CD4-positive, alpha-beta T cell (primary cell): ENCODE measurements around the gene CD82. TPM values are rescaled to one million over a fixed set of nuclear protein-coding genes. Genes with fewer than 3 reads are reported as not detected.
A peak's percentile ranks its signal among the peaks of the same experiment; 100 is the strongest.

ENCODE experiments used
- ATAC-seq: fragments of 200-7000 bp; cut with Tn5 transposase; one replicate; pipeline ENCODE4 v1.10.0; 2022; ENCODE audit warnings: mild to moderate bottlenecking; ENCODE audit not compliant: poor library complexity
- CTCF ChIA-PET: fragments of 350-600 bp; sonication (Branson Sonifier 250); formaldehyde crosslinking; loops from one replicate; lab custom pipeline; 2021; ENCODE audit warnings: antibody characterized with exemption, inconsistent platforms; lab: Charles Lee
- POLR2A ChIA-PET: fragments of 350-600 bp; sonication (Branson Sonifier 250); formaldehyde crosslinking; loops from one replicate; lab custom pipeline; 2021; ENCODE audit warnings: antibody characterized with exemption, inconsistent platforms; lab: Charles Lee
- DNase-seq, 14 experiments: peaks; one replicate each; pipeline ENCODE4 v3.0.0-alpha.2; 2013 to 2020; ENCODE audit warnings: mixed read lengths in 2 of 14
- H3K27ac ChIP-seq, 2 donors: one replicate each; pipeline versions ENCODE4 v1.5.1 to v1.7.0; 2013; ENCODE audit warnings: low read length in 2 of 2, low read depth in 1 of 2, mild to moderate bottlenecking in 1 of 2
- H3K27me3 ChIP-seq, 2 experiments: 1 replicate in 1 of 2; 2 replicates in 1 of 2; pipeline versions ENCODE4 v1.6.1 to v1.7.0; 2013; ENCODE audit warnings: low read length in 2 of 2, control low read depth in 1 of 2, mild to moderate bottlenecking in 1 of 2, moderate library complexity in 1 of 2; ENCODE audit not compliant: insufficient read depth in 2 of 2, control insufficient read depth in 1 of 2
- H3K36me3 ChIP-seq: one replicate; pipeline ENCODE4 v1.6.1; 2013; ENCODE audit warnings: low read length, control low read depth; ENCODE audit not compliant: insufficient read depth
- H3K4me1 ChIP-seq: one replicate; pipeline ENCODE4 v1.6.1; 2013; ENCODE audit warnings: low read length, control low read depth; ENCODE audit not compliant: insufficient read depth
- H3K4me3 ChIP-seq: one replicate; pipeline ENCODE4 v1.5.1; 2013; ENCODE audit warnings: mild to moderate bottlenecking, low read length, moderate library complexity
- H3K9me3 ChIP-seq, 2 experiments: 1 replicate in 1 of 2; 2 replicates in 1 of 2; pipeline versions ENCODE4 v1.6.1 to v1.7.0; 2013; ENCODE audit warnings: low read length in 2 of 2, mild to moderate bottlenecking in 2 of 2, control low read depth in 1 of 2, moderate library complexity in 1 of 2; ENCODE audit not compliant: control insufficient read depth in 1 of 2, insufficient read depth in 1 of 2
- H3K27ac Mint-ChIP-seq: one replicate; pipeline ENCODE4 v1.8.0; 2020; ENCODE audit warnings: mixed read lengths
- H3K27me3 Mint-ChIP-seq: one replicate; pipeline ENCODE4 v1.8.0; 2021; ENCODE audit warnings: mixed read lengths
- H3K36me3 Mint-ChIP-seq: one replicate; pipeline ENCODE4 v1.8.0; 2021; ENCODE audit warnings: low read depth, mixed read lengths
- H3K4me1 Mint-ChIP-seq: one replicate; pipeline ENCODE4 v1.8.0; 2021; ENCODE audit warnings: low read depth, mixed read lengths
- H3K4me3 Mint-ChIP-seq: one replicate; pipeline ENCODE4 v1.8.0; 2020; ENCODE audit warnings: mild to moderate bottlenecking, mixed read lengths
- H3K9me3 Mint-ChIP-seq: one replicate; pipeline ENCODE4 v1.8.0; 2020; ENCODE audit warnings: mixed read lengths
- CTCF ChIP-seq: fragments of 200-600 bp; IDR thresholded peaks from one replicate; pipeline ENCODE4 v1.8.0; 2022; ENCODE audit warnings: antibody characterized with exemption, mild to moderate bottlenecking
- intact Hi-C, 2 experiments: fragments of 100-400 bp; cut with DNase I in 1 of 2; cut with micrococcal nuclease in 1 of 2; formaldehyde crosslinking; loops; one replicate each; pipeline versions ENCODE4 v1.15.1 to v1.9.0; 2023 to 2025; cut with DNase I, micrococcal nuclease
- total RNA-seq, 174 experiments: library from RNA in 2 of 174; stranded (reverse) in 2 of 174; gene quantifications; one replicate each; pipeline ENCODE4 v1.2.3 and lab custom pipeline; 2021 to 2026

The CD82 gene
- total RNA-seq, 2 experiments from 2014 or later, result 33.8 to 37.3 TPM

- H3K4me3 Mint-ChIP-seq, result peak overlapping the region; percentile 11
Measured at GRCh38 chr11:44611687-44612434, 46.4 kb downstream of the CD82 start.

GRCh38 chr11:44613153-44613552 lies 47.7 kb downstream of the CD82 start:
- DNase-seq (no peak), ATAC-seq (no peak)
- H3K27me3 Mint-ChIP-seq, result no peaks in the 10 kb centered on the region
- no peaks in the 10 kb centered on the region for H3K9me3 Mint-ChIP-seq
- H3K4me1 ChIP-seq, result peaks cover 91% of the 10 kb centered on the region
- peaks cover 36% of the 10 kb centered on the region for H3K36me3 Mint-ChIP-seq
- H3K27ac ChIP-seq, result peak overlapping the region in 1 of 2 donors; percentile 66
- TF ChIP-seq CTCF, result no peak
- peak overlapping the region; percentile 82 for H3K27ac Mint-ChIP-seq
- H3K4me1 Mint-ChIP-seq, result peaks cover 74% of the 10 kb centered on the region
- no peak overlapping the region for H3K4me3 Mint-ChIP-seq
- ChIA-PET CTCF (interaction anchor here (0.7 to 2.5 kb wide), 4 partner anchors 27 to 314 kb away, joined by 3 to 20 read pairs (median 3); no protein-coding TSS in a partner anchor), POLR2A (interaction anchor here (1.6 to 5.3 kb wide), 4 partner anchors 17 to 48 kb away, joined by 4 to 59 read pairs (median 38); partner anchors contain the start of gene CD82)
- intact Hi-C loops, result loop anchor here (2.0 to 10.0 kb wide), 3 partner anchors 44 to 722 kb away; no protein-coding TSS in a partner anchor
- peaks cover 41% of the 10 kb centered on the region for H3K36me3 ChIP-seq
- H3K4me3 ChIP-seq, result no peak overlapping the region
- H3K27me3 ChIP-seq, result no peaks in the 10 kb centered on the region
- H3K9me3 ChIP-seq, result no peaks in the 10 kb centered on the region

More at GRCh38 chr11:44611687-44612434, 46.4 kb downstream of the CD82 start:
- peaks cover 45% of the 10 kb centered on the region for H3K36me3 Mint-ChIP-seq
- DNase-seq, result peak; percentile 19 to 89 (median 62)
- intact Hi-C loops, result loop anchor here (2.0 to 10.0 kb wide), 3 partner anchors 43 to 723 kb away; no protein-coding TSS in a partner anchor
- peaks cover 84% of the 10 kb centered on the region for H3K4me1 Mint-ChIP-seq
- H3K9me3 Mint-ChIP-seq, result no peaks in the 10 kb centered on the region
- Histone ChIP-seq H3K4me1 (peaks cover 97% of the 10 kb centered on the region), H3K27ac (peak overlapping the region; percentile 49 to 66), H3K4me3 (no peak overlapping the region), H3K27me3 (no peaks in the 10 kb centered on the region), H3K36me3 (peaks cover 40% of the 10 kb centered on the region), H3K9me3 (no peaks in the 10 kb centered on the region)
- peak overlapping the region; percentile 82 for H3K27ac Mint-ChIP-seq
- CTCF ChIA-PET, result interaction anchor here (0.7 to 2.5 kb wide), 8 partner anchors 13 to 315 kb away, joined by 3 to 20 read pairs (median 4); partner anchors contain the start of gene CD82
- peak; percentile 83 for ATAC-seq
- TF ChIP-seq CTCF, result no peak
- no peaks in the 10 kb centered on the region for H3K27me3 Mint-ChIP-seq
- POLR2A ChIA-PET, result interaction anchor here (0.8 to 5.3 kb wide), 10 partner anchors 10 to 53 kb away, joined by 3 to 59 read pairs (median 5); partner anchors contain the start of gene CD82

- CTCF ChIA-PET, result interaction anchor here (1.3 kb wide), 1 partner anchor 55 kb away, joined by 4 read pairs; no protein-coding TSS in a partner anchor
- intact Hi-C loops, result loop anchor here in 1 of 2 experiments (10.0 kb wide), 2 partner anchors 330 to 720 kb away; no protein-coding TSS in a partner anchor
- POLR2A ChIA-PET, result no interaction called here
- peak overlapping the region in 1 of 2 donors; percentile 66 for H3K27ac ChIP-seq
- no peak for TF ChIP-seq CTCF
- no peaks in the 10 kb centered on the region for H3K27me3 Mint-ChIP-seq
- peaks cover 62% of the 10 kb centered on the region for H3K4me1 Mint-ChIP-seq
- no peaks in the 10 kb centered on the region for H3K9me3 ChIP-seq
- ATAC-seq (no peak), DNase-seq (no peak)
- no peaks in the 10 kb centered on the region for H3K27me3 ChIP-seq
- H3K4me3 ChIP-seq, result no peak overlapping the region
- peaks cover 45% of the 10 kb centered on the region for H3K36me3 ChIP-seq
- peak overlapping the region; percentile 82 for H3K27ac Mint-ChIP-seq
- peaks cover 32% of the 10 kb centered on the region for H3K36me3 Mint-ChIP-seq
- H3K4me1 ChIP-seq, result peaks cover 79% of the 10 kb centered on the region
- H3K4me3 Mint-ChIP-seq, result no peak overlapping the region
- H3K9me3 Mint-ChIP-seq, result no peaks in the 10 kb centered on the region
Measured at GRCh38 chr11:44614281-44614775, 48.9 kb downstream of the CD82 start.
